A673 (cell line): Measurements from ENCODE around the gene UBA52.

Experiments
- EZH2 ChIP-seq: fragments of 200-600 bp; sonication (generic); IDR thresholded peaks from 2 replicates; pipeline ENCODE4 v1.6.1; 2017; ENCODE audit warnings: borderline replicate concordance, low read depth, mild to moderate bottlenecking, mixed read lengths, antibody characterized with exemption, low read length; ENCODE audit not compliant: poor library complexity, severe bottlenecking
- TF ChIP-seq, protein P1 (sequence below): fragments of 300-800, 200-600 bp; sonication (generic); conservative IDR thresholded peaks from 2 replicates; pipeline ENCODE4 v1.5.1; 2017; ENCODE audit warnings: low read depth, mild to moderate bottlenecking, antibody characterized with exemption, low read length, moderate library complexity, mixed read lengths

DNA sequence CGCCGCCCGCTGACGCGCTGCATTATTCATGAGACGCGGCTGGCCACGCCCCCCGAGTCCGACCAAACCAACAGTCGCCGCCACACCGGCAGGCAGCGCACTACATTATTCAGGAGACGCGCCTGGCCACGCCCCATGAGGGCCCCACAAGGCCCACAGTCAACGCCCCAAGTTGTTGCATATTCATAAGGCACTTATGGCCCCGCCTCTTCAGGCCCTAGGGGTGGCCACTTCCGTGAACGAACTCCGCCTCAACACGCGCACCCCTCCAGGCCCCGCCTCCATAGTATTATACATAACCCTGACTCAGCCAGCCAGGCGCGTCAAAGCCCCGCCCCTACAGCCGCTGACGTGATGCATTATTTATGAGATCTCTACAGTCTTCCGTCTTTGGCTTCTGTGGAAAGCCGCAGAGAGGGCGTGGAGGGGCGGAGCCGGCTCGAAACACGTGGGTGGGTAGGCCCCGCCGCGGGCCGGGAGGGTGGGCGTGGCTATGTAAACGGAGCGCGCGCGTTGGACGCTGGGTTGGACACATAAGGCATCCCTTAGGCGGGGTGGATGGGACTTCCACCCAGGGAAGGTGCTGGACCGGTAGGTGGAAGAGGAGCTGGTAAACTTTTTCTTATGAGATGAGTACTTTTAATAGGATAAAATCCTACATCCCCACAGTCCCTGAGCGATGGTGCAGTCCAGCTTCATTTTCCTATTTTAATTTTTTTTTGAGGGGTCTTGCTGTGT, 49.4 kb upstream of the UBA52 start:
- TF ChIP-seq, protein P1, sequence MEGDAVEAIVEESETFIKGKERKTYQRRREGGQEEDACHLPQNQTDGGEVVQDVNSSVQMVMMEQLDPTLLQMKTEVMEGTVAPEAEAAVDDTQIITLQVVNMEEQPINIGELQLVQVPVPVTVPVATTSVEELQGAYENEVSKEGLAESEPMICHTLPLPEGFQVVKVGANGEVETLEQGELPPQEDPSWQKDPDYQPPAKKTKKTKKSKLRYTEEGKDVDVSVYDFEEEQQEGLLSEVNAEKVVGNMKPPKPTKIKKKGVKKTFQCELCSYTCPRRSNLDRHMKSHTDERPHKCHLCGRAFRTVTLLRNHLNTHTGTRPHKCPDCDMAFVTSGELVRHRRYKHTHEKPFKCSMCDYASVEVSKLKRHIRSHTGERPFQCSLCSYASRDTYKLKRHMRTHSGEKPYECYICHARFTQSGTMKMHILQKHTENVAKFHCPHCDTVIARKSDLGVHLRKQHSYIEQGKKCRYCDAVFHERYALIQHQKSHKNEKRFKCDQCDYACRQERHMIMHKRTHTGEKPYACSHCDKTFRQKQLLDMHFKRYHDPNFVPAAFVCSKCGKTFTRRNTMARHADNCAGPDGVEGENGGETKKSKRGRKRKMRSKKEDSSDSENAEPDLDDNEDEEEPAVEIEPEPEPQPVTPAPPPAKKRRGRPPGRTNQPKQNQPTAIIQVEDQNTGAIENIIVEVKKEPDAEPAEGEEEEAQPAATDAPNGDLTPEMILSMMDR: no peak
- no peak for TF ChIP-seq EZH2
